AG04449 (cell line): ENCODE data around the gene FAM229A.

Source experiments
- CTCF ChIA-PET: fragments of 350-600 bp; formaldehyde crosslinking; extraction: SDS; loops from one replicate; lab custom pipeline; 2021; ENCODE audit warnings: antibody characterized with exemption; lab: Yijun Ruan, JAX
- POLR2A ChIA-PET: fragments of 400-600, 350-600 bp; formaldehyde crosslinking; extraction: SDS; loops from one replicate; lab custom pipeline; 2020; ENCODE audit warnings: antibody characterized with exemption, inconsistent platforms; lab: Yijun Ruan, JAX
- DNase-seq: peaks from one replicate; pipeline ENCODE4 v3.0.0-alpha.2; 2010; ENCODE audit warnings: low read depth, low spot score
- H3K4me3 ChIP-seq: 2 replicates; pipeline ENCODE4 v1.5.1; 2011; ENCODE audit warnings: low read depth, mild to moderate bottlenecking, control low read depth, low read length
- TF ChIP-seq, protein P1 (sequence below): IDR thresholded peaks from one replicate; pipeline ENCODE4 v1.5.1; 2011; ENCODE audit warnings: mild to moderate bottlenecking, moderate library complexity, low read length, control low read depth, inconsistent platforms; ENCODE audit not compliant: insufficient read depth; ENCODE audit errors: missing control alignments

FAM229A gene, protein sequence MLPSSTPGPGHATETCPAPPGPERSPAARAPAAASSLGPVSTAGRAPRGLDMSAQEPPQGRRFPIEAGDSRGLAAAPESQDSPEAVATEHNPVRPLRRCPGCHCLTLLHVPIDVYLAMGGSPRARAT

DNA sequence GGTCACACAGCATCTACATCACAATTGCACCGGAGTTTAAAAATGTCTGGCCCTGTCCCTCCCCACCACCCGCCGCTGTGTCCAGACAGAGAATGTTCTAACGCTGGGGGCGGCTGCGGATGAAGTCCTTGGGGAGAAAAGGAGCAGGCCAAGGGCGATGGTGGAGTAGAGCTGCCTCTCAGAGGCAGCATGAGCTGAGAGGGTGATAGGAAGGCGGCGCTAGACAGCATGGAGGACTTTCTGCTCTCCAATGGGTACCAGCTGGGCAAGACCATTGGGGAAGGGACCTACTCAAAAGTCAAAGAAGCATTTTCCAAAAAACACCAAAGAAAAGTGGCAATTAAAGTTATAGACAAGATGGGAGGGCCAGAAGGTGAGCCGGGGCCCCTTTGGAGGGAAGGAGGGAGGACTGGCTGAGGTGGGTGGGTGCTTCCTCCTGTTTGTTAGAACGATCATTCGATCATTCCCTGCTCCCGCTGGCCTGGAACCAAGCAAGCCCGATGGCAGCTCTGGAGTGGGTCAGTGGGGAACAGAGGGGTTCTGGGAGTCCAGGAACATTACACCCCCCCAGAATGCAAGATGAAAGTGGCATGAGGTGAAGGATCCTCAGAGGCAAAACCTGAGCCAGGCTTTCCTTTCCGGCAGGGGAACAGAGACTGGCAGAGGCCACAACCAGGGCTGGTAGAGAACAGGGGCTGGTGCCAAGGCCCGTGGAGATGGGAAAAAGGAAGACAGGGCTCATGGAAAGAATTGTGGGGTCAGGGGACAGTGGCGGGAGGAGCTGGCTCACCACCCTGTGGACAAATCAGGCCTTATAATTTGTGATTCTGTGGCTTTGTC is at the start of gene FAM229A, which contains the start of gene TSSK3:
Gene FAM229A, minus strand, starts transcription at position 12 of the 840 bp plus-strand sequence. CDS start 394 bp downstream, outside the sequence.
Gene TSSK3, plus strand, starts transcription at position 66 of the 840 bp plus-strand sequence. Its CDS starts 163 bp downstream, at position 229.
- H3K4me3 ChIP-seq, result peak within 1 kb of the TSS; percentile 42

DNA sequence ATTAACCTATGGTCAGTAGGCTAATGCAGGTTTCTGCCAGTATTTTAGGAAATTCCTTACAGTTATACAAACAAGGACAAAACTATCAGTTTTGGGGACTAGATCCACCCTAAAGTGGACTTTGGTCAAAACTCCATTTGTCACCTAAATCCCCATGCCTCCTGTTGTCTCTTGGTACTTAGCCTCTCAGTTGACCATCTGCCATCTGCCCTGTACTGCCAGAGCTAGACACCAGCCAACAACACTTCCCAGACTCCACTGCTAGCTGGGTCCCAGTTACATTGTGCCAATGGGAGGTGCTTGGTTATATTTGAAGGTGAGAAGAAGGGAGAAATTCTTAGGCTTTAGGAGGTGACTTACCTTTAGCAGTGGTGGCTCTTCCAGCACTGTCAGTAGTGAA is 49.0 kb upstream of the FAM229A start:
- TF ChIP-seq, protein P1, sequence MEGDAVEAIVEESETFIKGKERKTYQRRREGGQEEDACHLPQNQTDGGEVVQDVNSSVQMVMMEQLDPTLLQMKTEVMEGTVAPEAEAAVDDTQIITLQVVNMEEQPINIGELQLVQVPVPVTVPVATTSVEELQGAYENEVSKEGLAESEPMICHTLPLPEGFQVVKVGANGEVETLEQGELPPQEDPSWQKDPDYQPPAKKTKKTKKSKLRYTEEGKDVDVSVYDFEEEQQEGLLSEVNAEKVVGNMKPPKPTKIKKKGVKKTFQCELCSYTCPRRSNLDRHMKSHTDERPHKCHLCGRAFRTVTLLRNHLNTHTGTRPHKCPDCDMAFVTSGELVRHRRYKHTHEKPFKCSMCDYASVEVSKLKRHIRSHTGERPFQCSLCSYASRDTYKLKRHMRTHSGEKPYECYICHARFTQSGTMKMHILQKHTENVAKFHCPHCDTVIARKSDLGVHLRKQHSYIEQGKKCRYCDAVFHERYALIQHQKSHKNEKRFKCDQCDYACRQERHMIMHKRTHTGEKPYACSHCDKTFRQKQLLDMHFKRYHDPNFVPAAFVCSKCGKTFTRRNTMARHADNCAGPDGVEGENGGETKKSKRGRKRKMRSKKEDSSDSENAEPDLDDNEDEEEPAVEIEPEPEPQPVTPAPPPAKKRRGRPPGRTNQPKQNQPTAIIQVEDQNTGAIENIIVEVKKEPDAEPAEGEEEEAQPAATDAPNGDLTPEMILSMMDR, result no peak
- DNase-seq, result no peak
- ChIA-PET CTCF (interaction anchor here (0.7 to 7.2 kb wide), 5 partner anchors 11 to 466 kb away, joined by 3 to 128 read pairs (median 3); no protein-coding TSS in a partner anchor), POLR2A (no interaction called here)
- no peak overlapping the region for H3K4me3 ChIP-seq

More for the DNA sequence above, at the start of gene FAM229A, which contains the start of gene TSSK3:
- no peak for DNase-seq
- POLR2A ChIA-PET, result interaction anchor here (1.5 kb wide), 1 partner anchor 27 kb away, joined by 4 read pairs; the partner anchor contains the start of gene MARCKSL1
- TF ChIP-seq, protein P1, result no peak
- CTCF ChIA-PET, result interaction anchor here (1.3 to 5.1 kb wide), 3 partner anchors 12 to 147 kb away, joined by 4 to 37 read pairs (median 4); no protein-coding TSS in a partner anchor

DNA sequence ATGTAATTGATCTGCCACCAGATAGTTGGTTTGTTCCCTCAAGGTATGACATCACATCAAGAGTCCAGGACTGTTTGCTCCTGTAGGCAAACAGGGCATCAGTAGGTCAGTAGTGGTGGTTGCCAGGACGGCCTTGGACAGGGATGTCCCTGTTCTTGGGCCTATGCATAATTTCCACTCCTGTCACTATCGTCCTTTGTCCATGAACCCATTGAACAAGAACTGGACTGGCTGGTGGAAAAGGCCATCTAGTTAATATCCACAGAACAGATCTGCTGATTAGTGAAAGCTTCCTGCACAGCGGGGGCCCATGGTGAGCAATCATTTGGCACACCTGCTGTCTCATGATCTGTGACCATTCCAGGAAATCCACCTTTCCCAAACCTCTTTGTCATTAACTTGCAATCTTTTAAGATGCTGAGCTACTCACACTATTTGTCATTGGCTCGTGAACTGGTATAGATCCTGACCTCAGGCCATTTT is 44.4 kb upstream of the FAM229A start:
- POLR2A ChIA-PET, result no interaction called here
- H3K4me3 ChIP-seq, result no peak overlapping the region
- TF ChIP-seq, protein P1, result no peak
- CTCF ChIA-PET, result interaction anchor here (0.8 to 1.2 kb wide), 3 partner anchors 18 to 366 kb away, joined by 3 to 5 read pairs (median 3); no protein-coding TSS in a partner anchor
- no peak for DNase-seq

DNA sequence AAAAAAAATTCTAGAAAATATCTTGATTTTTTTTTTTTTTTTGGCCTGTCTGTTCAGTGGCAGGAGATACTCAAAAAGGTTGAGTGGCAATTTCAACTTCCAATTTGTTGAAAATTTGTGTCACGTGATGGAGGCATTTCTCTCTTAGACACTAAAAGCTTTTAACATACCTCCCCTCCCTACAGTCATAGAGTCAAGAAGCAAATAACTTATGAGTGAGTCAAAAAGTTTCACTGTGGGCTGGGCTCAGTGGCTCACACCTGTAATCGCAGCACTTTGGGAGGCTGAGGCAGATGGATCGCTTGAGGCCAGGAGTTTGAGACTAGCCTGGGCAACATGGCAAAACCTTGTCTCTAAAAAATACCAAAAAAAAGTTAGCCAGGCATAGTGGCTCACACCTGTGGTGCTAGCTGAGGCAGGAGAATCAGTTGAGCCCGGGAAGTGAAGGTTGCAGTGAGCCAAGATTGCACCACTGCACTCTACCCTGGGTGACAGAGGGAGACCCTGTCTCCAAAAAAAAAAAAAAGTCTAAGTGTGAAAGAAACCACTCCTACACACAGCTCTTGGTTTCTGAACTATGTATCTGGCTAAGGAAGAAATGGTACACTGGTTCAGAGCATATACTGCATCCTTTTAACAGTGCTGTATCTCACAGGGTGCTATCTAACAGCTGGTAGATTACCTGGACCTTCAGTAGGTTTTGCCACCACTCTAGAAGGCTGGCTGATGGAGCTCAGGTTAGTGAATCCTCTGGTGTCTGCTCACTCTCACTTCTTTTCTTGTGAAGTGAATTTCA is 43.6 kb upstream of the FAM229A start:
- H3K4me3 ChIP-seq, result no peak overlapping the region
- TF ChIP-seq, protein P1, result no peak
- POLR2A ChIA-PET, result no interaction called here
- no peak for DNase-seq
- CTCF ChIA-PET, result interaction anchor here (0.9 to 1.8 kb wide), 4 partner anchors 8 to 217 kb away, joined by 3 to 18 read pairs (median 5); no protein-coding TSS in a partner anchor

DNA sequence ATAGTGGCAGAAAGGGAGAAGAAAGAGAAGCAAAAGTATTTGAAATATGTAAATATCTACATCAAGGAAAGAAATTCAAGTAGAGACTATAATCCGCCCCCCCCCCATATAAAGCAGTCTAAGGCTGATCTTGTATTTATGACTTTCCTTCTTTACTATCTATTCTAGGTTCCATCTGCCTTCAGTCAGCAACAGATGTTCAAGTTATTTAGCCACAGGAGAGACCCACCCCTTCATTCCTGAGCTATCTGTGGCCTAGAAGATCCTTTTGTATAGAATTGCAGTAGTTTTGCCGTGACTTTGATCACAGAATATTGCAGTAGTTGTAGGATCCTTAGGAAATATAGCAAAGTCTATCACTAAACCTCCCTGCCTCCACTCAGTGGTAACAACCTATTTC is 42.7 kb upstream of the FAM229A start:
- CTCF ChIA-PET, result interaction anchor here (0.7 to 1.8 kb wide), 3 partner anchors 9 to 215 kb away, joined by 3 to 18 read pairs (median 5); no protein-coding TSS in a partner anchor
- TF ChIP-seq, protein P1, result no peak
- H3K4me3 ChIP-seq, result no peak overlapping the region
- DNase-seq, result no peak
- POLR2A ChIA-PET, result interaction anchor here (0.5 to 0.7 kb wide), 2 partner anchors 223 to 682 kb away, joined by 3 to 4 read pairs; no protein-coding TSS in a partner anchor
